GM21723 (cell line): ENCODE results near the gene MED26.

Experiments
- ATAC-seq: cut with Tn5 transposase; IDR thresholded peaks from one replicate; pipeline ENCODE4 v1.9.1; 2021; ENCODE audit warnings: mild to moderate bottlenecking, moderate library complexity; ENCODE audit not compliant: unreplicated experiment

The MED26 gene

GRCh38 chr19:16614941-16615340 lies 13.1 kb downstream of the MED26 start:
- no peak for ATAC-seq

DNA sequence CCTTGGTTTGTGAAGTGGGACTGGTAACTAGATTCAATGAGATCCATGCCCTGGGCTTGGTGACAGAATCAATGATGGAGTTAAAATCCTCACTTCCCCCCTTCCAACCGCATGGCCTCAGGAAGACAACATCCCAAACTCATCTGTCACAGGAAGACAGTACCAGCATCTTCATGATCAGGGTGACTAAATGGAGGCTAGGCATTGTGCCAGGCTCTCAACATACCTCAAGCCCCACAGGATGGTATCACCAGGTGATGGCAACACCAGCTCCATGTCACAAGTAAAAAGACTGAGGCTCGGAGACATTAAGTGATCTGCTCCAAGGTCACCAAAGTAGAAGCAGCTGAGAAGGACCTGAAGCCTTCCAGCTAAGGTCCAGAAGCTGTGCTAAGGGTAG lies 14.2 kb downstream of the MED26 start:
- no peak for ATAC-seq

GRCh38 chr19:16612636-16613035 lies 15.4 kb downstream of the MED26 start:
- no peak for ATAC-seq

DNA sequence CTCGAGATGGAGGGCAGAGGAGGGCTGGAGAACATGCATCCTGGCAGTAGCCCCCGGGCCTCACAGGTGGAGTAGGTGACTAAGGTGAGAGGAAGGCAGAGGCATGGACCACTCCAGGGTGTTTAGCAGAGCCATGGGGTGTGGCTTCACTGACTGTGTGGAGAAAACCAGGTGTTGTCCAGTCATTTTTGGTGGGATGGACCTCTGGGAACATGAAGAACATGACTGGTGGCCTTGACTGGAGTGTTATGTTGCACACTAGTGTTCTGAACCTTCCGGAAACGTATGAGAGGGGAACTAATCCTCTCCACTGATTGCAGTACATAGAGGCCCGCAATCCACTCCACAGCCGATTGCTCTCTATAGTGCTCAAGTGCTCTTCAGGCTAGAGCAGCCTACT lies 16.9 kb downstream of the MED26 start:
- ATAC-seq: no peak

- no peak for ATAC-seq
These were observed 18.3 kb downstream of the MED26 start for GRCh38 chr19:16609511-16610200.

DNA sequence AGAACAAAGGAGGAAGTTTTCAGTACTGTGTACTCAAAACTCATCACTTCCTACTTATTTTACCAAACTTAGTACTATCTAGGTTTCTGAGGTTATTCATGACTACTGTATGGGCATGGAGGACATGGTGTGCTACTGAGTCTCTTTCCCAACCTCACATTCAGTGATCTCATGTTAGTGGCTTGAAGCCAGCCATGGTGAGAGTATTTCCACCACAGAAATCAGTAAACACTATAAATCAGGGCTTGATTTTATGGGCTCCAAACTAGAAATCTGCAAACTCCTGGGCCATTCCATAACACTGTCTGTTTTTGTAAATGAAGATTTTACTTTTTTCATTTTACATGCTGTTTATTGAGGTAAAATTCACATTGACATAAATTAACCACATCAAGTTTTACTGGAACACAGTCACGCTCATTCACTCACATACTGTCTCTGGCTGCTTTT lies 19.7 kb downstream of the MED26 start:
- ATAC-seq: no peak

- ATAC-seq: no peak
These were observed 20.2 kb downstream of the MED26 start for GRCh38 chr19:16607819-16608218.

DNA sequence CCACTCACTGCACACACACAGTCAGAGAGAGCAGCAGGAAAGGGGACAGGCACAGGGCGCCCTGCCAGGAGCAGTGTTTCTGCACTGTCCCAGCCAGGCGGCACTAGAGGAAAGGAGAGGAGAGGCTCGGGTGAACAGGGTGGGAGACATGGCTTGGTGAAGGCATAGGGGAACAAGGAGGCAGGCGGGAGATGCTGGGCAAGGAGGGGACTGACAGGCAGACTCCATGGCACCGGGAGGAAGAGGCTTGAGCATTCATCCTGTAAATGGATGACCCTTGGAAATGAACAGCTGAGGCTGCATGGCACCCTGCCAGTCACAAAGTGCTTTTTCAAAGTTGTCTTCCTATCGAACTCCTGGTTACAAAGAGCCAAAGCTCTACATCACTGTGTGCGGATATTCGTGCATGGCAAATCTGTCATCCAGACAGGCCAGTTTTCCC lies 22.4 kb downstream of the MED26 start:
- no peak for ATAC-seq

DNA sequence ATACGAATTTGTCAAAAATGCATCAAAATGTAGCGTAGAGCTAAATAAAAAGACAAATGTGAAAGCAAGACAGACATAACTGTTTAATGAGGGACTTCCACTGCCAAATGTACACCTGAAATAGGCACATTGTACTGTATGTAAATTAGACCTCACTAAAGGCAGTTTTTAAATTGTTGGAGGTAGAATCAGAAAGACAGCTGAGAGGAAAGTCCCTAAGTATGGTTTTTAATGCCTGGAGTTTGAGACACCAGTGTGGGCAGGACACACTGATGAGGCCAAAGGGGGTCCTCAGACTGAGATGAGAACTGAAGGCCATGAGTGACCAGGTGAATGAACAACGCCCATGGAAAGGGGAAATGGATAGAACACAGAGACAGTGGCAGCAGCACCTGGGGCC lies 22.9 kb downstream of the MED26 start:
- ATAC-seq: no peak

- no peak for ATAC-seq
These were observed 23.4 kb downstream of the MED26 start for GRCh38 chr19:16604615-16605014.

- no peak for ATAC-seq
These were observed 24.9 kb downstream of the MED26 start for GRCh38 chr19:16603090-16603489.

DNA sequence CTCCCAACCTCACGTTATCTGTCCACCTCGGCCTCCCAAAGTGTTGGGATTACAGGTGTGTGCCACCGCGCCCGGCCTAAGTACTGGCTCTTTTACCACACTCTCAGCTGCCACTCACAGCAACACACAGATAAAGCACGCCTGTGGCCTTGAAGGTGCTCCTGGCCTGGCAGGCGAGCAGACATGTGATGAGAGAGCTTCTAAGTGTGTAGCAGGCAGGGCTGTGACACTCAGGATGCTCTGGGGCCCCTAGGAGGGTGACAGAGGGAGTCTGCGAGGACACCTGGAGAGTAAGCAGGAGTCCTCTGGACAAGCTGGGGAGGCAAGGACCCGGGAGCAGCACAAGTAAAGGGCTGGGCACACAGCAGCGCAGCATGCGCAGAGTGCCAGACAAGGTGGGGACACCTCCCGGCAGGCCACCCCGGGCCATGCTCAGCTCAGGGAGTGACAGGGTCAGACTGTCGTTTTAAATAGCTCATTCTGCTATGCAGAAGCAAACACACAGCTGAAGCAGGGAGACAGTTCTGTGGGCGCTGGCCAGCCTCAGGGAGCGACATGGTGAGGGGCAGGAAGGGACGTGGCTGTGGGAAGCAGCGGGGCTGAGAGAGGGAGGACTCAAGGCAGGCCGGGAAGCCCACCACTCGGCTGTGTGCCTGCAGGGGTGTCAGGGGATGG lies 26.5 kb downstream of the MED26 start:
- ATAC-seq: no peak

DNA sequence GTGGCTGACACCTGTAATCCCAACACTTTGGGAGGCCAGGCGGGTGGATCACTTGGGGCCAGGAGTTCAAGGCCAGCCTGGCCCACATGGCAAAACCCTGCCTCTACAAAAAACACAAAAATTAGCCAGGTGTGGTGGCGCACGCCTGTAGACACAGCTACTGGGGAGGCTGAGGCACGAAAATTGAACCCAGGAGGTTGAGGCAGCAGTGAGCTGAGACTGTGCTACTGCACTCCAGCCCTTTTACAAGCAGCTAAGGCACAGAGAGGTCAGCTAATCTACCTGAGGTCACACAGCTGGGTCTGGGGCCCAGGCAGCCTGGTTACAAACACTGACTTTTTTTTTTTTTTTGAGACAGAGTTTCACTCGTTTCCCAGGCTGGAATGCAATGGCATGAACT lies 27.2 kb downstream of the MED26 start:
- ATAC-seq: no peak

GRCh38 chr19:16599655-16600346 lies 28.2 kb downstream of the MED26 start:
- ATAC-seq: no peak

- ATAC-seq: no peak
These were observed 29.2 kb downstream of the MED26 start for GRCh38 chr19:16598848-16599247.

DNA sequence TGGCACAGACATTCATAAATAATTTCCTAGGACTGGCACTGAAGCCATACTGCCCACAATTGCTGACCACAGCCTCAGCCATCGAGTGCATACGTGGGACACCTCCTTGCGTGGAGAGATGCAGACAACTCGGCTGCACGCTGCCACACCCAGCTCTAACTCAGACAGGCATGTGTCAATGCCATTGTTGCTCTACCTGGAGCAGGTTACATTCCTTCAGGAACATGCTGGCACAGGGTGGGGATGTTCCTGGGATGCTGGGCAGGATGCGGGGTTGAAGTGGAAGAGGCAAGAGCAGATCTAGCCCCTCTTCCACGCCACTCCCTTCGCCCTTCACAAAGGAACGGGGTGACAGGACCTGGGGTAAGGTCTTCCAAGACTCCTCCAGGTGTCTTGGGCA lies 31.6 kb downstream of the MED26 start:
- ATAC-seq: no peak

- ATAC-seq: no peak
These were observed 32.9 kb downstream of the MED26 start for GRCh38 chr19:16595097-16595496.

GRCh38 chr19:16594681-16595091 lies 33.3 kb downstream of the MED26 start:
- no peak for ATAC-seq

DNA sequence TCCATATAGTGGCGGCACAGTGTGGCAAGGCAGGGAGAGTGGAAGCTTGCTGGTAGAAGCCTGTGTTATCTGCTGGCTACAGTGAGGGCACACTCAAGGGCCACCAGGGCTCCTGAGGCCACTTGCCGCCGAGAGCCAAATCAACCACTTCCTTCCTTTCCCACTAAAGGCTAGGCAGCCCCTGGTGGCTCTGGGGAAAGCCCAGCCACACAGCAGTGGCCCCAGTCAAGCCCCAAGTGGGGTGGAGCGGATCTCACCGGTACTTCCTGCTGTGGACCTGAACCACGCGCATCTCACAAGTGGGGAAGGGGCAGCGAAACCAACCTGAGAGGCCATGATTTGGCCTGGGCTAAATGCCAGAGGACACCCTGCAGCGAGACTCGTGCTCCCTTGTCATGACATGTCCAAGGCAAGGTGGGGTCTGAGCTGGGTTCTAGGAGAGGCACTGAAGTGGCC lies 33.8 kb downstream of the MED26 start:
- no peak for ATAC-seq

DNA sequence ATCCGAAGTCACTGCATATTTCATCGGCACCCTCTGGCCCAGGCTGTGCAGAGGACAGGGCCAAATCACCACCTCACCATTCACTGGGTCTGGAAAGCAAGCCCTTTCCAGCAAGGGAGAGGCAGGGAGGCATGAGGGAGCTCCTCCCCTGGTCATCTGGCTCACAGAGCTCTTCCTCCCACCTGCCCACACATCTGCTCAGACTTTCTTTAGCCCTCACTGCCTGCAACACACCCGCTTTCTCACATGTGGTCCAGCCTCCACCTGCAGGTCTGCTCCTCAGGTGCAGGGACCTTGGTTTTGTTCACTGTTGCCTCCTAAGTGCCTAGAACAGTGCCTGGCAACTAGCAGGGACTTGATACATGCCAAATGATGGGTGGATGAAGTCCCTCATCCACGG lies 34.8 kb downstream of the MED26 start:
- no peak for ATAC-seq

DNA sequence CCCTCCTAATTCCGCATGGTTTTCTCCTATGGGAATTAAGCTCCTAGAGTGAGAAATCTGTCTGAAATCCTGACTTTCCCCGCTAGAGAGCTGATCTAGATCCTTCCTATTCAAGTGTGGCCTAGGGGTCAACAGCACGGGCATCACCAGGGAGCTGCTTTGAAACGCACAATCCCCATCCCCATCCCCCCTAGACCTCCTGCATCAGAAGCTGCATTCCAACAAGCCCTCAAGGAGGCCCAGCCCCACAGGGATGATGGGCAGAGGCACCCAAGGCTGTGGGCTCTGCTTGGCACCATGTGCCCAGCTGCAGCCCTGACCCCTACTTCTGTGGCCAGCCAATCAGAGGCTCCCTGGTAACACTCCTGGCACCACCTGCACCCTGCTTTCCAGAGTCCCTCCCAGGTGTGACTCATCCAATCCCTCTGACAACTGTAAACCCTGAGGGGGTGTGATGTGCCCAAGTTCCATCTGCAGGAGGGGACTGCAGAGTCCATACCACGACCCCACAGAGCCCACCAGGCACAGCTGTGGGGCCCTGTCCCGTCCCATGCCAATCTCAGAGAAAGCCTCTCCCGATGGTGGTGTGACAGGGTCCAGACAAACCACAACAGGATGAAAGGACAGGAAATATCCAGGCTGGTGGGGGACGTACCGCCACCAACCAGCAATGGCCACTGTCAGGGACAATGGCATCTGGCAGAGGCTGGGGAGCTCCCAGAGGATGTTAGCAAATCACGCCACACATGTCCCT lies 36.0 kb downstream of the MED26 start:
- ATAC-seq: no peak
